Stimulated activated CD4-positive, alpha-beta T cell treated with anti-CD3 and anti-CD28 coated beads, Interleukin-15, amount 100 ng/mL, for 1 hour (primary cell): Measurements from ENCODE around the gene HDAC9.

Experiments
- DNase-seq, 2 donors: peaks; one replicate each; pipeline ENCODE4 v3.0.0-alpha.2; 2020; ENCODE audit warnings: low read depth in 1 of 2, low spot score in 1 of 2

HDAC9 gene

GRCh38 chr7:18771834-18772566 is 276.5 kb downstream of the HDAC9 start:
- DNase-seq, result no peak

- DNase-seq, result no peak
Observed at GRCh38 chr7:18772567-18772965, 277.0 kb downstream of the HDAC9 start.

- no peak for DNase-seq
Observed at GRCh38 chr7:18777314-18777713, 281.8 kb downstream of the HDAC9 start.

GRCh38 chr7:18778594-18778993 is 283.0 kb downstream of the HDAC9 start:
- DNase-seq, result no peak

- DNase-seq, result no peak
Observed at GRCh38 chr7:18780266-18780665, 284.7 kb downstream of the HDAC9 start.

GRCh38 chr7:18780938-18781337 is 285.4 kb downstream of the HDAC9 start:
- DNase-seq, result no peak

GRCh38 chr7:18786196-18786727 is 290.7 kb downstream of the HDAC9 start:
- DNase-seq, result no peak

- DNase-seq, result no peak
Observed at GRCh38 chr7:18786796-18787195, 291.2 kb downstream of the HDAC9 start.

- no peak for DNase-seq
Observed at GRCh38 chr7:18788026-18788425, 292.5 kb downstream of the HDAC9 start.

GRCh38 chr7:18792871-18793595 is 297.5 kb downstream of the HDAC9 start:
- no peak for DNase-seq

GRCh38 chr7:18796216-18796615 is 300.7 kb downstream of the HDAC9 start:
- DNase-seq, result no peak

GRCh38 chr7:18798088-18798906 is 302.7 kb downstream of the HDAC9 start:
- no peak for DNase-seq

- no peak for DNase-seq
Observed at GRCh38 chr7:18799899-18800298, 304.4 kb downstream of the HDAC9 start.

GRCh38 chr7:18803923-18804322 is 308.4 kb downstream of the HDAC9 start:
- DNase-seq, result no peak

GRCh38 chr7:18806177-18806576 is 310.6 kb downstream of the HDAC9 start:
- no peak for DNase-seq

GRCh38 chr7:18808026-18808425 is 312.5 kb downstream of the HDAC9 start:
- no peak for DNase-seq

GRCh38 chr7:18815261-18815960 is 319.9 kb downstream of the HDAC9 start:
- no peak for DNase-seq

GRCh38 chr7:18820981-18821380 is 325.4 kb downstream of the HDAC9 start:
- DNase-seq, result no peak

- DNase-seq, result no peak
Observed at GRCh38 chr7:18821554-18821953, 326.0 kb downstream of the HDAC9 start.

GRCh38 chr7:18824157-18824556 is 328.6 kb downstream of the HDAC9 start:
- DNase-seq, result no peak
